Endothelial cell of umbilical vein (primary cell): ENCODE results near the gene MSRB2. TPM values are rescaled to one million over a fixed set of nuclear protein-coding genes. Genes with fewer than 3 reads are reported as not detected.

Experiments used
- BruUV-seq: library from RNA; stranded (reverse); fragments of 400-500 nt; replicated peaks from 2 replicates; lab custom pipeline; 2021; lab: Mats Ljungman, UMichigan
- CTCF ChIA-PET: fragments of 300-600, 350-600 bp; sonication (Branson Sonifier 250); formaldehyde crosslinking; loops from one replicate; lab custom pipeline; 2021; ENCODE audit warnings: antibody characterized with exemption, inconsistent platforms; lab: Charles Lee
- POLR2A ChIA-PET: fragments of 300-600, 350-600 bp; sonication (Branson Sonifier 250); formaldehyde crosslinking; loops from one replicate; lab custom pipeline; 2021; ENCODE audit warnings: antibody characterized with exemption, inconsistent platforms; lab: Charles Lee
- DNase-seq: peaks from one replicate; pipeline ENCODE4 v3.0.0-alpha.2; 2011; ENCODE audit warnings: low read depth, low spot score
- FAIRE-seq: peaks from 2 replicates; lab custom pipeline; 2011; peaks lifted over from hg19 to GRCh38; lab: Jason Lieb, UNC
- H2AFZ ChIP-seq: 2 replicates; pipeline ENCODE4 v1.6.0; 2012; ENCODE audit warnings: low read depth, low read length, control low read depth, inconsistent platforms
- H3K27ac ChIP-seq: 2 replicates; pipeline ENCODE4 v1.5.1; 2011; ENCODE audit warnings: low read depth, mild to moderate bottlenecking, control low read depth, low read length, moderate library complexity; ENCODE audit not compliant: insufficient read depth
- H3K27me3 ChIP-seq, 2 experiments: 2 replicates each; pipeline versions ENCODE4 v1.6.0 to v1.6.1; 2011; ENCODE audit warnings: low read length in 2 of 2, mixed read lengths in 1 of 2; ENCODE audit not compliant: control insufficient read depth in 2 of 2, insufficient read depth in 2 of 2
- H3K36me3 ChIP-seq, 2 experiments: 2 replicates in 1 of 2; 3 replicates in 1 of 2; pipeline ENCODE4 v1.5.1; 2011; ENCODE audit warnings: low read length in 2 of 2, mild to moderate bottlenecking in 1 of 2, moderate library complexity in 1 of 2; ENCODE audit not compliant: control insufficient read depth in 2 of 2, insufficient read depth in 2 of 2; ENCODE audit errors: extremely low read depth in 1 of 2
- H3K4me1 ChIP-seq: 3 replicates; pipeline ENCODE4 v1.5.1; 2011; ENCODE audit warnings: mild to moderate bottlenecking, low read length; ENCODE audit not compliant: control insufficient read depth, insufficient read depth; ENCODE audit errors: extremely low read depth
- H3K4me2 ChIP-seq: 2 replicates; pipeline ENCODE4 v1.6.1; 2011; ENCODE audit warnings: low read length, control low read depth, mixed read lengths; ENCODE audit not compliant: insufficient read depth
- H3K4me3 ChIP-seq, 3 experiments: fragments of 200-600 bp in 1 of 3; sonication (generic), shearing (Covaris generic) in 1 of 3; replicated peaks in 1 of 3; 2 replicates each; pipeline ENCODE4 v1.5.1; 2011 to 2016; ENCODE audit warnings: control low read depth in 3 of 3, low read length in 3 of 3, mild to moderate bottlenecking in 2 of 3, inconsistent platforms in 1 of 3, low read depth in 1 of 3, moderate library complexity in 1 of 3; ENCODE audit not compliant: insufficient read depth in 1 of 3
- H3K79me2 ChIP-seq: 2 replicates; pipeline ENCODE4 v1.6.0; 2012; ENCODE audit warnings: low read length, inconsistent platforms; ENCODE audit not compliant: control insufficient read depth, insufficient read depth
- H3K9ac ChIP-seq: replicated peaks from 2 replicates; pipeline ENCODE3; 2011; ENCODE audit warnings: low read length, control low read depth; ENCODE audit not compliant: insufficient read depth; ENCODE audit errors: extremely low read depth
- H3K9me1 ChIP-seq: replicated peaks from 3 replicates; pipeline ENCODE4 v1.6.0; 2011; ENCODE audit warnings: mild to moderate bottlenecking, low read length; ENCODE audit not compliant: control insufficient read depth, insufficient read depth; ENCODE audit errors: extremely low read depth
- H3K9me3 ChIP-seq: replicated peaks from 2 replicates; pipeline ENCODE4 v1.5.1; 2012; ENCODE audit warnings: low read length, inconsistent platforms; ENCODE audit not compliant: control insufficient read depth, insufficient read depth
- H4K20me1 ChIP-seq: replicated peaks from 2 replicates; pipeline ENCODE3; 2011; ENCODE audit warnings: mild to moderate bottlenecking, low read length; ENCODE audit not compliant: control insufficient read depth, insufficient read depth; ENCODE audit errors: extremely low read depth
- EZH2 ChIP-seq: IDR thresholded peaks from 2 replicates; pipeline ENCODE4 v1.6.1; 2012; ENCODE audit warnings: borderline replicate concordance, low read depth, mild to moderate bottlenecking, moderate library complexity, low read length, inconsistent platforms; ENCODE audit not compliant: severe bottlenecking
- FOS ChIP-seq: IDR thresholded peaks from 2 replicates; pipeline ENCODE4 v1.6.1; 2011; ENCODE audit warnings: mild to moderate bottlenecking, low read length, moderate library complexity, borderline replicate concordance; ENCODE audit not compliant: insufficient read depth
- GATA2 ChIP-seq: IDR thresholded peaks from 2 replicates; pipeline ENCODE4 v1.7.0; 2011; ENCODE audit warnings: low read depth, mild to moderate bottlenecking, moderate library complexity, mixed read lengths, low read length; ENCODE audit not compliant: insufficient read length, insufficient read depth
- JUN ChIP-seq: IDR thresholded peaks from 2 replicates; pipeline ENCODE4 v1.6.1; 2011; ENCODE audit warnings: borderline replicate concordance, low read depth; ENCODE audit not compliant: insufficient read length, insufficient read depth
- MYC ChIP-seq: IDR thresholded peaks from one replicate; pipeline ENCODE4 v1.6.1; 2011; ENCODE audit warnings: mild to moderate bottlenecking, low read depth, low read length
- POLR2A ChIP-seq: IDR thresholded peaks from 2 replicates; pipeline ENCODE4 v1.6.1; 2012; ENCODE audit warnings: low read depth, mild to moderate bottlenecking, control low read depth, low read length
- POLR2AphosphoS5 ChIP-seq: IDR thresholded peaks from 2 replicates; pipeline ENCODE4 v1.6.1; 2012; ENCODE audit warnings: low read depth, mild to moderate bottlenecking, control low read depth, low read length, moderate library complexity; ENCODE audit not compliant: insufficient read depth
- dilution Hi-C: fragments of 300-500 bp; cut with MboI; formaldehyde crosslinking; loops from one replicate; pipeline ENCODE4 v1.15.0; 2019; ENCODE audit warnings: low sequenced_read_pairs; ENCODE audit not compliant: extremely low pct_ligation_motif_present
- intact Hi-C: fragments of 100-400 bp; cut with micrococcal nuclease; formaldehyde crosslinking; loops from one replicate; pipeline ENCODE4 v1.10.0; 2022
- polyA plus RNA-seq, 4 experiments: library from polyadenylated mRNA; depleted of rRNA in 3 of 4; stranded (reverse) in 3 of 4; unstranded in 1 of 4; fragments of >200 nt; gene quantifications; 2 replicates each; pipeline versions ENCODE4 v1.2.1 to v1.2.3, GENCODE V29; 2011 to 2012; ENCODE audit warnings: missing spikeins in 1 of 4
- total RNA-seq: library from RNA; stranded (reverse); gene quantifications from 2 replicates; pipeline ENCODE4 v1.2.3, GENCODE V29; 2021
- TF ChIP-seq, protein P1 (sequence below): IDR thresholded peaks from 2 replicates; pipeline ENCODE4 v1.6.1; 2011; ENCODE audit not compliant: insufficient read depth, insufficient read length
- TF ChIP-seq, protein P2 (sequence below), 2 donors: IDR thresholded peaks; 1 replicate in 1 of 2; 2 replicates in 1 of 2; pipeline ENCODE4 v1.5.1; 2011; ENCODE audit warnings: low read length in 2 of 2, mild to moderate bottlenecking in 2 of 2, moderate library complexity in 2 of 2, control low read depth in 1 of 2, inconsistent platforms in 1 of 2, low read depth in 1 of 2; ENCODE audit not compliant: insufficient read depth in 1 of 2; ENCODE audit errors: extremely low read depth in 1 of 2

The MSRB2 gene
- total and polyA plus RNA-seq, 2 donors (not counting 3 experiments of a cell fraction or from before 2014, with no cell fraction given): 16.2 to 20.6 TPM

DNA sequence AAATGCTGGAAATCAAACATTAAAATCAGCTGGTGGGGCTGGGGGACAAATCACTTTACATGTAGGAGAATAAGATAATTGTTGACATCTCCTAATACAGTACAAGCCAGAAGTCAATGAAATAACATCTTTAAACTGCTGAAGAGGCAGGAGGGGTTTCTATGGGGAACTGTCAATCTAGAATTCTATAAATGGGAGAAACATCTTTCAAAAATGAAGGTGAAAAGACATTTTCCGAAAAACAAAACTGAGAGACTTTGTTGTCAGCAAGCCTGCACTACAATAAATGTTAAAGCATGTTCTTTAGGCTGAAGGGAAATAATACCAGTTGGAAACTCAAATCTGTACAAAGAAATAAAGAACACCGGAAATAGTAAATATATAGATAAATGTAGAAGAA is 17.3 kb upstream of the MSRB2 start:
- CTCF ChIA-PET: no interaction called here
- POLR2A ChIA-PET: no interaction called here
- no peaks in the 10 kb centered on the region for H3K36me3 ChIP-seq
- no TSS peak for BruUV-seq
- H3K9me3 ChIP-seq: no peaks in the 10 kb centered on the region
- TF ChIP-seq, protein P1, sequence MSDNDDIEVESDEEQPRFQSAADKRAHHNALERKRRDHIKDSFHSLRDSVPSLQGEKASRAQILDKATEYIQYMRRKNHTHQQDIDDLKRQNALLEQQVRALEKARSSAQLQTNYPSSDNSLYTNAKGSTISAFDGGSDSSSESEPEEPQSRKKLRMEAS: no peak
- TF ChIP-seq GATA2 (no peak), POLR2AphosphoS5 (no peak), FOS (no peak), JUN (no peak), POLR2A (no peak), EZH2 (no peak), MYC (no peak)
- TF ChIP-seq, protein P2, sequence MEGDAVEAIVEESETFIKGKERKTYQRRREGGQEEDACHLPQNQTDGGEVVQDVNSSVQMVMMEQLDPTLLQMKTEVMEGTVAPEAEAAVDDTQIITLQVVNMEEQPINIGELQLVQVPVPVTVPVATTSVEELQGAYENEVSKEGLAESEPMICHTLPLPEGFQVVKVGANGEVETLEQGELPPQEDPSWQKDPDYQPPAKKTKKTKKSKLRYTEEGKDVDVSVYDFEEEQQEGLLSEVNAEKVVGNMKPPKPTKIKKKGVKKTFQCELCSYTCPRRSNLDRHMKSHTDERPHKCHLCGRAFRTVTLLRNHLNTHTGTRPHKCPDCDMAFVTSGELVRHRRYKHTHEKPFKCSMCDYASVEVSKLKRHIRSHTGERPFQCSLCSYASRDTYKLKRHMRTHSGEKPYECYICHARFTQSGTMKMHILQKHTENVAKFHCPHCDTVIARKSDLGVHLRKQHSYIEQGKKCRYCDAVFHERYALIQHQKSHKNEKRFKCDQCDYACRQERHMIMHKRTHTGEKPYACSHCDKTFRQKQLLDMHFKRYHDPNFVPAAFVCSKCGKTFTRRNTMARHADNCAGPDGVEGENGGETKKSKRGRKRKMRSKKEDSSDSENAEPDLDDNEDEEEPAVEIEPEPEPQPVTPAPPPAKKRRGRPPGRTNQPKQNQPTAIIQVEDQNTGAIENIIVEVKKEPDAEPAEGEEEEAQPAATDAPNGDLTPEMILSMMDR (IDR thresholded peaks at IDR 0.05; ENCODE audit: extremely low read depth in 1 of 2, insufficient read depth in 1 of 2, low read depth in 1 of 2, low read length in 2 of 2): no peak
- H3K27ac ChIP-seq: no peak overlapping the region
- H2AFZ ChIP-seq: no peak overlapping the region
- H3K9ac ChIP-seq: no peak overlapping the region
- intact Hi-C loops: no loop called here
- H4K20me1 ChIP-seq: no peaks in the 10 kb centered on the region
- no peak overlapping the region for H3K4me3 ChIP-seq
- H3K27me3 ChIP-seq: peaks cover 13 to 34% of the 10 kb centered on the region in 2 experiments
- dilution Hi-C loops: no loop called here
- DNase-seq (no peak), FAIRE-seq (no peak)
- no peak overlapping the region for H3K4me2 ChIP-seq
- H3K9me1 ChIP-seq: no peaks in the 10 kb centered on the region
- H3K4me1 ChIP-seq: no peaks in the 10 kb centered on the region
- H3K79me2 ChIP-seq: no peaks in the 10 kb centered on the region
